WTC11 (cell line): ENCODE measurements around the gene IFNGR1.

Experiments
- TF ChIP-seq, protein P1 (sequence below): fragments of 200-600 bp; IDR thresholded peaks from 2 replicates; pipeline ENCODE4 v1.8.0; 2022; ENCODE audit warnings: antibody characterized with exemption
- TF ChIP-seq, protein P2 (sequence below): fragments of 250-450 bp; sonication (Bioruptor Pico); IDR thresholded peaks from 2 replicates; pipeline ENCODE4 v2.1.2; 2022; ENCODE audit warnings: mild to moderate bottlenecking, moderate library complexity

DNA sequence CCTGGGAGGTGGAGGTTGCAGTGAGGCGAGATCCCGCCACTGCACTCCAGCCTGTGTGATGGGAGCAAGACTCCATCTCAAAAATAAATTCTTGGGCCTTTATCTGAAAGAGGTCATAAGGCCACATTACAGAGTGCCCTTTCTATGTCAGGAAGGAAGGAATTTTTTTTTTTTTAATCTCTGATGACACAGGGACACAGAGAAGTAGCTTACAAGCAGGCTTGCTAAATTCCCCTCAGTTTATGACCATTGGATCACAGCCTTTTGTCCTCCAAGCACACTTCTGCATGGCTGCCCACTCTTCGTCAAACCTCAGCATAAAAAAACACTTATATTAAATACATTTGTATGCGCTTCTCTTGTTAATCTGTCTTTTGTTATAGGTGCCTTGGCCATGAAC, 7.5 kb upstream of the IFNGR1 start:
- TF ChIP-seq, protein P1, sequence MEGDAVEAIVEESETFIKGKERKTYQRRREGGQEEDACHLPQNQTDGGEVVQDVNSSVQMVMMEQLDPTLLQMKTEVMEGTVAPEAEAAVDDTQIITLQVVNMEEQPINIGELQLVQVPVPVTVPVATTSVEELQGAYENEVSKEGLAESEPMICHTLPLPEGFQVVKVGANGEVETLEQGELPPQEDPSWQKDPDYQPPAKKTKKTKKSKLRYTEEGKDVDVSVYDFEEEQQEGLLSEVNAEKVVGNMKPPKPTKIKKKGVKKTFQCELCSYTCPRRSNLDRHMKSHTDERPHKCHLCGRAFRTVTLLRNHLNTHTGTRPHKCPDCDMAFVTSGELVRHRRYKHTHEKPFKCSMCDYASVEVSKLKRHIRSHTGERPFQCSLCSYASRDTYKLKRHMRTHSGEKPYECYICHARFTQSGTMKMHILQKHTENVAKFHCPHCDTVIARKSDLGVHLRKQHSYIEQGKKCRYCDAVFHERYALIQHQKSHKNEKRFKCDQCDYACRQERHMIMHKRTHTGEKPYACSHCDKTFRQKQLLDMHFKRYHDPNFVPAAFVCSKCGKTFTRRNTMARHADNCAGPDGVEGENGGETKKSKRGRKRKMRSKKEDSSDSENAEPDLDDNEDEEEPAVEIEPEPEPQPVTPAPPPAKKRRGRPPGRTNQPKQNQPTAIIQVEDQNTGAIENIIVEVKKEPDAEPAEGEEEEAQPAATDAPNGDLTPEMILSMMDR = no peak
- TF ChIP-seq, protein P2, sequence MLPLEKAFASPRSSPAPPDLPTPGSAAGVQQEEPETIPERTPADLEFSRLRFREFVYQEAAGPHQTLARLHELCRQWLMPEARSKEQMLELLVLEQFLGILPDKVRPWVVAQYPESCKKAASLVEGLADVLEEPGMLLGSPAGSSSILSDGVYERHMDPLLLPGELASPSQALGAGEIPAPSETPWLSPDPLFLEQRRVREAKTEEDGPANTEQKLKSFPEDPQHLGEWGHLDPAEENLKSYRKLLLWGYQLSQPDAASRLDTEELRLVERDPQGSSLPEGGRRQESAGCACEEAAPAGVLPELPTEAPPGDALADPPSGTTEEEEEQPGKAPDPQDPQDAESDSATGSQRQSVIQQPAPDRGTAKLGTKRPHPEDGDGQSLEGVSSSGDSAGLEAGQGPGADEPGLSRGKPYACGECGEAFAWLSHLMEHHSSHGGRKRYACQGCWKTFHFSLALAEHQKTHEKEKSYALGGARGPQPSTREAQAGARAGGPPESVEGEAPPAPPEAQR (CRISPR knock-in tag) = no peak
